Omental fat pad (tissue), 4 donors: Measurements from ENCODE around the gene POLR2I. TPM values are rescaled to one million over a fixed set of nuclear protein-coding genes. Genes with fewer than 3 reads are reported as not detected.
A peak's percentile ranks its signal among the peaks of the same experiment; 100 is the strongest.

ENCODE experiments used
- ATAC-seq: fragments of 150-250 bp; one replicate; pipeline ENCODE4 v1.9.1; 2016; ENCODE audit warnings: mild to moderate bottlenecking, moderate library complexity; ENCODE audit not compliant: low FRiP score
- DNase-seq: peaks from one replicate; pipeline ENCODE4 v3.0.0-alpha.2; 2019; ENCODE audit warnings: low spot score
- total RNA-seq, 4 donors: library from RNA; depleted of rRNA; stranded (reverse); fragments of >200 nt; gene quantifications; one replicate each; pipeline ENCODE4 v1.1.0, GENCODE V29; 2016
- TF ChIP-seq, protein P1 (sequence below), 3 donors: fragments of 450-650 bp; IDR thresholded peaks; one replicate each; pipeline ENCODE4 v1.5.1; 2016 to 2017; ENCODE audit warnings: antibody characterized with exemption in 3 of 3, mild to moderate bottlenecking in 3 of 3, moderate library complexity in 2 of 3

Gene POLR2I
- total RNA-seq, 4 donors from 2014 or later, result 32.5 to 58.5 (median 36.1) TPM

DNA sequence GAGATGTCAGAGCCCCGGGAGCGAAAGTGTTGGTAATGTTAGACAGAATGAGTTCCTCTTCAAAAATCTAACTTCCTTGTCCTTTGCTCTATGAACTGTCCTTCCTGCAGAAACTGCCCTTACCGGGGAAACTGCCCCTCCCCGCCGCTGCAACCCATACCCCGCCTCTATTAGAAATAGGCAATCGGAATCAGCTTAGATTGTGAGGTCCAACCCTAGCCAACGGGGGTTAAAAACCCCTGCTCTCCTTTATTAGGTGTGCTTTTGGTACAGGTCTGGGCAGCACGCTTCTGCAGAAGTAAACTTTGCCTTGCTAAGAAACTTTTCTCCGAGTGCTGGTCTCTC lies 13.7 kb upstream of the POLR2I start:
- ATAC-seq (peak; percentile 7), DNase-seq (no peak)

DNA sequence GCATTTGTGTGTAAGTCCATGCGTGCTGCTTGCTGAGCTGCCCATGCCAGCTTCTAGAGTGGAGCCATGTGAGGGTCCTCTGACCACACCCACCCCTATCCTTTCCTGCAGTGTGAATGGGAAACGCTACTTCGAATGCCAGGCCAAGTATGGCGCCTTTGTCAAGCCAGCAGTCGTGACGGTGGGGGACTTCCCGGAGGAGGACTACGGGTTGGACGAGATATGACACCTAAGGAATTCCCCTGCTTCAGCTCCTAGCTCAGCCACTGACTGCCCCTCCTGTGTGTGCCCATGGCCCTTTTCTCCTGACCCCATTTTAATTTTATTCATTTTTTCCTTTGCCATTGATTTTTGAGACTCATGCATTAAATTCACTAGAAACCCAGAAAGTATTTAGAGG lies 10.9 kb upstream of the POLR2I start:
- TF ChIP-seq, protein P1, sequence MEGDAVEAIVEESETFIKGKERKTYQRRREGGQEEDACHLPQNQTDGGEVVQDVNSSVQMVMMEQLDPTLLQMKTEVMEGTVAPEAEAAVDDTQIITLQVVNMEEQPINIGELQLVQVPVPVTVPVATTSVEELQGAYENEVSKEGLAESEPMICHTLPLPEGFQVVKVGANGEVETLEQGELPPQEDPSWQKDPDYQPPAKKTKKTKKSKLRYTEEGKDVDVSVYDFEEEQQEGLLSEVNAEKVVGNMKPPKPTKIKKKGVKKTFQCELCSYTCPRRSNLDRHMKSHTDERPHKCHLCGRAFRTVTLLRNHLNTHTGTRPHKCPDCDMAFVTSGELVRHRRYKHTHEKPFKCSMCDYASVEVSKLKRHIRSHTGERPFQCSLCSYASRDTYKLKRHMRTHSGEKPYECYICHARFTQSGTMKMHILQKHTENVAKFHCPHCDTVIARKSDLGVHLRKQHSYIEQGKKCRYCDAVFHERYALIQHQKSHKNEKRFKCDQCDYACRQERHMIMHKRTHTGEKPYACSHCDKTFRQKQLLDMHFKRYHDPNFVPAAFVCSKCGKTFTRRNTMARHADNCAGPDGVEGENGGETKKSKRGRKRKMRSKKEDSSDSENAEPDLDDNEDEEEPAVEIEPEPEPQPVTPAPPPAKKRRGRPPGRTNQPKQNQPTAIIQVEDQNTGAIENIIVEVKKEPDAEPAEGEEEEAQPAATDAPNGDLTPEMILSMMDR (IDR thresholded peaks at IDR 0.05), result no peak
- ATAC-seq, result no peak
- DNase-seq, result no peak

More for the DNA sequence above, 13.7 kb upstream of the POLR2I start:
- TF ChIP-seq, protein P1 (IDR thresholded peaks at IDR 0.05), result no peak

DNA sequence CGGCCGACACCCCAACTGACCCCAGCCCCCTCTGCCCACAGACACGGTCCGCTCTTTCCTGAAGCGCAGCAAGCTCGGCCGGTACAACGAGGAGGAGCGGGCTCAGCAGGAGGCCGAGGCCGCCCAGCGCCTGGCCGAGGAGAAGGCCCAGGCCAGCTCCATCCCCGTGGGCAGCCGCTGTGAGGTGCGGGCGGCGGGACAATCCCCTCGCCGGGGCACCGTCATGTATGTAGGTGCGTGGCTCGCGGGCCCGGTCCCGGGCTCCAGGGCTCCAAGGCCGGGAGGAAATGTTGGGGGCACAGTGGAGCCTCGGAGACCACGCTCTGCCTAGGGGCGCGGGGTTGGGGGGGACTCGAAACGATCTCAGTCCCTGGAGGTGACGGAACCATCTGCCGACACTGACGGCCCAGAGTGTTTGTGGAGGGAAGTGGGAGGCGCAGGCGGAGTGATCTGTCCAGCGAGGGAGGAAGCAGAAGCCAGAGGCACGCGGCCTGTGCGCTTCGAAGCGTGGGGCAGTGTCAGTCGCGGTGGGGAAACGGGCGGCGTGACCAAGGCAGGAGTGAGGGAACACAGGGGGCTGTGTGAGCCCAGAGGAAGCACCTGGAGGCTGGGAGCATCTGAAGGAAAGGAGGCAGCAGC lies 6.9 kb upstream of the POLR2I start:
- TF ChIP-seq, protein P1 (IDR thresholded peaks at IDR 0.05), result no peak
- ATAC-seq, result no peak

DNA sequence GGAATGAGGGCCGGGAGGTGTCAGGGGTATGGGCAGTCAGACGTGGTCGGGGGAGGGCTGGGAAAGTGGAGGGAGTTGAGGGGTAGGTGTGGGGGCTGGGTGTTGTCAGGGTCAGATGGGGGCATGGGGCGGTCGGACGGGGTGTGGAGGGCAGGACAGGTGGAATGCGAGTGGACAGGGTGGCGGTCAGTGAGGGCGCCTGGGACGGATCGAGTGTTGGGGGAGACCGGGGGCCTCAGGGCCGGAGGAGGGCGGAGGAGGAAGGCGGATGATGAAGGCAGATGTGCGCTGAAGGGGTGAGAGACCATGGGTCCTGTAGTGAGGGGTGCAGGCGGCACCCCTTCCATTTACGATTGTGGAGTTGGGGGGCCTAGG lies 6.3 kb upstream of the POLR2I start:
- no peak for ATAC-seq
- no peak for DNase-seq
- TF ChIP-seq, protein P1 (IDR thresholded peaks at IDR 0.05), result no peak

More for the DNA sequence above, 6.9 kb upstream of the POLR2I start:
- DNase-seq, result no peak

DNA sequence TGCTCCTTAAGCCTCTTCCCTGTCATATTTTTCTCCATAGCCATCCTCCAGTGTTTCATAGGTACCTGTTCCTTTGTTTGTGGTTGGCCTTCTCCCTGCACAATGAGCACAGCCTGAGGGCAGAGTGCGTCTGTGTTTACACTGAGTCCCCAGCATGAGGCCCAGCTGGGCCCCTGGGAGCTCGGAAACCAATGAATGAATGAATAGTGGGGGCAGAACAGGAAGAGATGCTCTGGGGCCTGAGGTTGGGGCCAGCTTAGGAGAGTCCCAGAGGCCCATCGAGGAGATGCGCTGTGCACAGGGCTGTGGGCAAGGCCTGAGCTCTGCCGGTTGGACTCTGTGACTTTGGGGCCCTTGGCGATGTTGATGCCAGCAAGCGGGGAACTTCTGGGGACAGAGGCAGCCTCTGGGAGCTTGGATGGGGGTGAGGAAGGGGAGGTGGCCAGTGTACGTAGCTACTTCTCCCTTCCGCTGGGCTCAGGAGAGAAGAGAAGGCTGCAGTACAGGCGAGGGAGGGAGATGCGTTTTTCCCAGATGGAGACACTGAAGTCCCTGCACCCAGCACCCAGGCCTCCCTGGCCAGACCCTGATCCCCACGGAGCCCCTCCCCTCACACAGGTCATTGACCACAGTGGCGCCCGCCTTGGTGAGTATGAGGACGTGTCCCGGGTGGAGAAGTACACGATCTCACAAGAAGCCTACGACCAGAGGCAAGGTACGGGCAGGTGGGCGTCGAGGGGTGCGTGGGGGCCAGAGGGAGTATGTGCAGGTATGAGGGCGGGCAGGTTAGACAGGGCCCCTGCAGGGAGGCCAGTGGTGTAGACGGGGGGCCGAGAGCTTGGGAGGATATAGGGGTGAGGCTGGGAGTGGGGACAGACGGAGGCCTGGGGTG lies 5.7 kb upstream of the POLR2I start:
- no peak for ATAC-seq
- no peak for DNase-seq
- TF ChIP-seq, protein P1 (IDR thresholded peaks at IDR 0.05), result no peak

DNA sequence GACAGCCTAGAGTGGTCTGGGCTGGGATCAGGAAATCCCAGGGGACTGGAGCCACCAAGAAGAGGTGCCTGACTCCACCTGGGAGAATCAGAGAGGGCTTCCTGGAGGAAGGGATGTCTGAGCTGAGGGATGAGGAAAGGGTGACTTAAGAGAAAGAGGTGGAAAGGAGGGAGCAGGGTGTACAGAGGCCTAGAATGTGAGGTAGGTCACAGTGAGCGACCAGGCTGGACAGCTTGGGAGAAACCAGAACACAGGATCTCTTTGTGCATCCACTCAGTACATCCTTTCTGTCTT lies 1.6 kb upstream of the POLR2I start:
- no peak for ATAC-seq
- DNase-seq, result no peak
- TF ChIP-seq, protein P1 (IDR thresholded peaks at IDR 0.05), result no peak
